Activated CD8-positive, alpha-beta memory T cell treated with anti-CD3 and anti-CD28 coated beads for 36 hours (primary cell): ENCODE data around the gene DLGAP3. TPM values are rescaled to one million over a fixed set of nuclear protein-coding genes. Genes with fewer than 3 reads are reported as not detected.

Source experiments
- CTCF ChIA-PET: fragments of 350-600 bp; sonication (Branson Sonifier 250); formaldehyde crosslinking; loops from one replicate; lab custom pipeline; 2021; ENCODE audit warnings: antibody characterized with exemption; lab: Charles Lee
- POLR2A ChIA-PET: fragments of 350-600 bp; sonication (Branson Sonifier 250); formaldehyde crosslinking; loops from one replicate; lab custom pipeline; 2021; ENCODE audit warnings: antibody characterized with exemption; lab: Charles Lee
- total RNA-seq, 2 experiments: library from RNA; stranded (reverse); gene quantifications; one replicate each; pipeline ENCODE4 v1.2.3, GENCODE V29; 2021

Gene DLGAP3
- total RNA-seq, 2 experiments from 2014 or later, result 0.72 to 0.80 TPM

DNA sequence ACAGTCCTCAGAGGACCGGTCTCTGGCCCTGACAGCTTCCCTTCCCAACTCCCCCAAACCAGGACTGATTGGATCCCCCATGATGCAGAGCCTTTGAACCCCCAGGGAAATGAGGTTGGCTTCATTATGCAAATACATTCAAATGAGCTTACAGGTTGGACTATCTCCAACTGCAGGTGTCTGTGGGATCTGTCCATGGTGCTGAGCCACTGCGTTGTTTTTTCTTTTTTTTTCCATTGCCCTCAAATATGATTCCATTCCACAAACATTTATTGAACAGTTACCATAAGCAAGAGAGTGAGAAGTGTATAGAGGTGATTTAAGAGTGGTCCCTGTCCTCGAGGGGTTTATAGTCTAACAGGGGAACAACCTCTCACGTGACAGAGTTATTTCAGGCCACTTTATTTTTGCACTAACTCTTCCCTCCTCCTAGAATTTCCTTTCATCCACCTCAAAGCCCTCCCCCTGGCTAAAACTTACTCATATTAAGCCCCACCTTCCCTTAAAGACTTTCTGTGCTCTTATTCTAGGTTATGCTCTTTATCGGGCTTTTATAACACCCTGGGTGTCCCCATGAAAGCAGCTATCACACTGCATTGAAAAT is 21.9 kb downstream of the DLGAP3 start:
- POLR2A ChIA-PET, result no interaction called here

GRCh38 chr1:34906756-34907155 is 22.7 kb downstream of the DLGAP3 start:
- ChIA-PET CTCF (no interaction called here), POLR2A (no interaction called here)

More for the DNA sequence above, 21.9 kb downstream of the DLGAP3 start:
- CTCF ChIA-PET, result no interaction called here

- ChIA-PET POLR2A (no interaction called here), CTCF (no interaction called here)
Observed at GRCh38 chr1:34906222-34906621, 23.2 kb downstream of the DLGAP3 start.

DNA sequence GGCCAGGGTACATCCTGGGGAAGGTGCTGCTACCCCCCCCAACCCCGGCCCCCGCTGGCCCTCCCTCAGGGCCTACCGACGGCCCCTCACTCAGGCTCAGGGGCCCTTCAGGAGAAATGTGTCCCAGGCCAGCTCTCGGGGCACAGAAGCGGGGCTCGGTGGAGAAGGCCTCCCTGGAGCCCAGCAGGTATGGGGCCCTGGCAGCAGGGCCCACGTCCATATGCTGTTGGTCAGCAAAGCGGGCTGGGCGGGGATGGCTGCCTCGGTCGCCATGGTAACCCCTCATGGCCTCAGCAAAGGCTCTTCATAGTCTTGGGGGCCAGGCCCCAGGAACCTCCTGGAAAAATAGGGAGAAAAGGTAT is 24.4 kb downstream of the DLGAP3 start:
- POLR2A ChIA-PET, result no interaction called here
- CTCF ChIA-PET, result no interaction called here

DNA sequence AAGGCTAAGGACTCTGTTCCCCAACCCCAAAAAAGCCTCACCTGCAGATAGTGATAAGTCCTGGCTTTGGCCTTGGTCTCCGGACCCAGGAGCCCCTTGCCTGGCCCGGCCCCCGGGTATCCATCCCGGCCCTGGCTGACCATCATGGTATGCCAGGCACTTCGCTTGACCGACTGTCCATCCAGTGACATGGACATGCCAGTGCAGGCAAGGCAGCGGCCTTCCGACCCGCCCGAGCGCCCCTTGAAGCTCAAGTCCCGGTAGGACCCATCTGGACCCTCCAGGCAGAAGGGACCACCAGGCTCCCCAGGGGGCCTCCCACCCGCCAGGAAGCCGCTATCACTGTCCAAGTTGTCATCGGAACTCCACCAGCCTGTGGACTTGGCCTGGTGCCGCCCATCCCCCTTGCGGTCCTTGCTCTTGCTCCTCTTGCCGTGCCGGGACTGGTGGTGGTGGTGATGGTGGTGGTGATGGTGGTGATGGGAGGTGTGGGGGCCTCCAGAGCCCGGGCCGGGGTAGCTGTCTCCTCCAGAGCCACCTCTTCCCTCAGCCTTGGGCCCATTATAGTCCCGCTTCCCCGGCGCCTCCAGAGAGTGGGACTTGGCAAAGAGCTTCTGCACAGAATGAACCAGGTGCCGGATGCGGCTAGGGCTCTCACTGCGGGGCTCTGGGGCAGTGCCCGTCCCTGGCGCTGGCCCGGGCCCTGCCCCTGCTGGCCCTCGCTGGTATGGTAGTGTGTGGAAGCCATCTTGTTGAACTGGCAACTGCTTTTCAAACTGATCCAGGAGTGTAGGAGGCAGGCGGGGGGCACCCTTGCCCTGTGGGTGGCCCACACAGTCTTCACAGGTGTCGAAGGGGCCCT is 25.0 kb downstream of the DLGAP3 start:
- ChIA-PET POLR2A (no interaction called here), CTCF (interaction anchor here (1.6 kb wide), 1 partner anchor 23 kb away, joined by 3 read pairs; no protein-coding TSS in a partner anchor)

- CTCF ChIA-PET, result no interaction called here
- POLR2A ChIA-PET, result no interaction called here
Observed at GRCh38 chr1:34901919-34902318, 27.5 kb downstream of the DLGAP3 start.

DNA sequence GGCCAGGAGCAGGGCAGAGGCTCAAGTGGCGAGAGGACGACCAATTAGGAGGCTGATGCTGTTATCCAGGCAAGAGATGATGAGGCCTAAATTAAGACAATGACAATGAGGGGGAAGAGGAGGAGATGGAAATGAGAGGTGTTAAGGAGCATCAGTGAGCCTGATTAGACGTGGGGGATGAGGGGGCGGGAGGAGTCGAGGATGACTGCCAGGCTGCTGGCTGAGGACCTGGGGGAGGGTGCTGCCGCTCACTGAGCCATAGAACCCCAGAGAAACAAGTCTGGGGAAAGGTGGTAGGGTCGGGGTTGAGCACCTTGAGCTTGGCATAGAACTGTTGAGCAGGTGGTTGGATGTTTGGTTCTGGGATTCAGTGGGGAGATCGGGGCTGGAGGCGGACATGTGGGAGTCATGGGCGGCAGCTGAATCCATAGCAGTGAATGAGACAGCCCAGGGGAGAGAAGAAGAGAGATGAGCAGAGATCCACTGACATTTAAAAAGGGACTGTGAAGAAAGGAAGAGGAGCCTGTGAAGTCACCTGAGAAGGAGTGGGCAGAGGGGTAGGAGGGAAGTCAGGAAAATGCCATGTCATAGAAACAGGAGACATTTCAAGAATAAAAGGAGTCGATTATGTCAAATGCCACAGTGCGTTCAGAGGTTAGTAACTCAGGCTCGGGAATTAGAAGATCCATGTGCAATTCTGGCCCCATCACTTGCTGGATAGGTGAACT is 28.5 kb downstream of the DLGAP3 start:
- ChIA-PET CTCF (no interaction called here), POLR2A (no interaction called here)

GRCh38 chr1:34899906-34900305 is 29.5 kb downstream of the DLGAP3 start:
- ChIA-PET POLR2A (no interaction called here), CTCF (no interaction called here)

DNA sequence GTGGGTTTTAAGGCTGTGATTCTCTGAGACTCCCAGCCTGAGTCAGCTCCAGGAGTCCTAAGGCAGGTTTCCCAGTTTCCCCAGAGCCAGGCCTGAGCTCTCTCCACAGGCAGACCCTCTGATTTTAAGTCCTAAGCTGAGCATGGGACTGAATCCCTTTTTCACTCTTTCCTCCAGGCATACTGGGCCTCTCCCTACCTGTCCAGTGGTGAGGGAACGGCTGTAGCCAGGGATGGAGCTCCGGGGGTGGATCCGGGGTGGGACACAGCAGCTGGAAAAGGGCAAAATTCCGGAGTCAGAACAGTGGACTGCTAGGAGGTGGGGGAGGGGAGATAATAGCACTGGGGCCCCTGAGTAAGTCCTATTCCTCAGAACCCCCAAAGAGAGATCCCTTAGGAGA is 30.0 kb downstream of the DLGAP3 start:
- ChIA-PET CTCF (no interaction called here), POLR2A (no interaction called here)

DNA sequence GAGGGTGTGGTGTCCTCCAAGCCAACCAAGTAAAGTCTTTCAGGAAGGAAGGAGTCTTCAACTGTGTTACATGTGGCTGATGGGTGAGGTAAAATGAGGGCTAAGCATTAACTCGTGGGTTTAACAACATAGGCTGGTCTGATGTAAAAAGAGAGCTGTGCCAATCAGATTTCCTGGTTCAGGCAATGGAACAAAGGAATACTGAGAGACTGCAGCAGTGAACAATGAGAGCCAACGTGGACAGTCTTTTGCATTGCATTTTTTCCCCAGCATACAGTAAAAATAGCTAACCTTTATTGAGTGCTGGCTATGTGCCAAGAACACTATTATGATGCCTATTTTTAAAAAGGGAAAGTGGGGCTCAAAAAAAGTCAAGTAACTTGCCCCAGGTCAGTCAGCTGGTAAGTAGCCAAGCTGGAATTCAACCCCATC is 31.1 kb downstream of the DLGAP3 start:
- ChIA-PET POLR2A (no interaction called here), CTCF (no interaction called here)

DNA sequence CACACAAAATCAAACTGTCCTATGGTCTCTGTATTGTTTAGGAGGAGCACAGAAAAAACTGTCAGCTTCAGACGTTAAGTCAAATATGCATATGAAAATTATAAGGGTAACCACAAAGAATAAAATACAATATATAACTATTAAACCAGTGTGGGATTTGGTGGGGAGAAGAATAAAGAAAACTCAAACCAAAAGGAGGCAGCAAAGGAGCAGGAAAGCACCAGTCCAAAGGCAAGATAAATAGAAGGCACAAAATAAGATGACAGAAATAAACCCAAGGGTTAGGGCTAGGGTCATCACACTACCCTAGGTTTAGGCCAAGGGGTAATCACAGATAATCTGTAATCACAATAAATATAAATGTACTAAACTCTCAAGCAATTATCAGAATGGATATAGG is 32.8 kb downstream of the DLGAP3 start:
- POLR2A ChIA-PET, result no interaction called here
- CTCF ChIA-PET, result no interaction called here

DNA sequence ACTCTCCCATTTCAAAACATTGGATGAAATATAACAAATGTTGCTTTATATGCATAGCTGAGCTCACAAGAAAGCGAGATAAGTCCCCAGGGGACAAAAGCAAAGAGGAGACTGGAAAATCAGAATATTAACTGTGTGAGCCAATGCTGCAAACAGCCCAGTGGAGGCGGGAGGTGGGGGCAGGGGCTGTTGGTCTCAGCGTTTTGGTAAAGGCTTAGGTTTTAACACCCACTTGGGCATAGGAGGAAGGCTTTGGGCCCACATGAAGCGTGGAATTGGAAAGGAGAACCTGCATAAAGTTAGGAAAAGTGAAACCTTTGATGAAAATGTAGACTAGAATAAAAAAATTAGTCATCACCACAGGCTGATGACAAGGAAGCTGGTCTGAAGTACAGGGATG is 39.7 kb downstream of the DLGAP3 start:
- ChIA-PET CTCF (interaction anchor here (0.9 kb wide), 1 partner anchor 23 kb away, joined by 3 read pairs; no protein-coding TSS in a partner anchor), POLR2A (no interaction called here)

DNA sequence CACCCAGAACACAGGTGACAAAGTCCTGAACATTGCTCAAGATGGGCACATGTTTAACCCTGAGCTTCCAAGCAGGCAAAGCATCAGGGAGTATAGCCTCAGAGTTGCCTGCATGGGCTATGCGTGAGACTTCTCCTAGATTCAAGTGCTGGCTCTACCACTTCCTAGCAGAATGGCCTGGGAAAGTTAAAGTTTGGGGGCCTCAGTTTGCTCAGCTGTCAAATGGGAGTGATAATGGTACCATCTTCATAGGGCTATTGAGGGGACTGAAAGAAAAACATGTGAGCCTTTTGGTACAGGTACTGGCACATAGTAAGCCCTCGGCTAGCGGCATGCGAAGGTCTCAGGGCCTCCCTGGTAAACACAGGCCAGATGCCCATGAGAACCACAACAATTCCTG is 41.9 kb downstream of the DLGAP3 start:
- ChIA-PET POLR2A (no interaction called here), CTCF (no interaction called here)

DNA sequence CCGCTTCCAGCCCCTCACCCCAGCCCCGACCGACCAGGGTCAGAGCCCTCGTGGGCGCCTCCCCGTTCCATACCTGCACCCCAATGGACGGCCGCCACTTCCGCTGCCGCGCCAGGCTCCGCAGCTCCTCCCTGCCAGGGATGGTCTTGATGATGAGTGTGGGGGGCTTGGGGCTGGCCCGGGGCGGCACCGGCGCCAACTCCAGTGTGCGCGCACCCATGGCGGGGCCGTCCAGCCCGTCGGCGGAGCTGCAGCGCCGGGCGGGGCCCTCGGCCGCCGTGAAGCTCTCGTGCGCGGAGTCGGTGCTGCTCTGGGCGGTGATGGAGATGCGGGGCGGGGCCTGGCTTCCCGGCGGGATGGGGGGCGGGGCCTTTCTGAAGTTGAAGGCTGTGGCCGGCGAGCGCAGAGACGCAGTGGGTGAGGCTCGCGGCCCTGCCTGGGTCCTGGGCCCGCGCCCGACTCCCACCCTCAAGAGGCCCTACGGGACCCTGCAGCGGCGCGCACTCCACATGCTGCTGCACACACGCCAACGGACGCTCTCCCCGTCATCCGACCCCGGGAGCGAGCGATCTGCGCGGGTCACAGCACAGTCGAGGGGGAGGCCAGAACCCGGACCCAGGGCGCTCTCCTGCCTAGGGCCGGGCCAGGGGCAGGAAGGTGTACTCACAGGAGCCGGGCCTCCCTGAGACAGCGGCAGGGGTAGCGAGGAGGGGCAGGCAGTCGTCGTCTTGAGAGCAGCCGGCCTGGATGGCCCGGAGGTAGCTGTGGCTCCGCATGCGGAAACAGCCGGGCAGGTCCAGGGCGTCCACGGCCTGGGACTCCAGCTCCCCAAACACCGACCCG is 43.8 kb downstream of the DLGAP3 start:
- ChIA-PET CTCF (interaction anchor here (0.7 to 1.4 kb wide), 2 partner anchors 14 to 143 kb away, joined by 3 read pairs; no protein-coding TSS in a partner anchor), POLR2A (interaction anchor here (1.1 kb wide), 1 partner anchor 26 kb away, joined by 3 read pairs; the partner anchor contains the start of gene SMIM12)

GRCh38 chr1:34884961-34885360 is 44.5 kb downstream of the DLGAP3 start:
- CTCF ChIA-PET, result interaction anchor here (0.7 to 1.4 kb wide), 2 partner anchors 14 to 142 kb away, joined by 3 read pairs; no protein-coding TSS in a partner anchor
- POLR2A ChIA-PET, result no interaction called here

GRCh38 chr1:34884536-34884935 is 44.9 kb downstream of the DLGAP3 start:
- CTCF ChIA-PET, result no interaction called here
- POLR2A ChIA-PET, result no interaction called here

DNA sequence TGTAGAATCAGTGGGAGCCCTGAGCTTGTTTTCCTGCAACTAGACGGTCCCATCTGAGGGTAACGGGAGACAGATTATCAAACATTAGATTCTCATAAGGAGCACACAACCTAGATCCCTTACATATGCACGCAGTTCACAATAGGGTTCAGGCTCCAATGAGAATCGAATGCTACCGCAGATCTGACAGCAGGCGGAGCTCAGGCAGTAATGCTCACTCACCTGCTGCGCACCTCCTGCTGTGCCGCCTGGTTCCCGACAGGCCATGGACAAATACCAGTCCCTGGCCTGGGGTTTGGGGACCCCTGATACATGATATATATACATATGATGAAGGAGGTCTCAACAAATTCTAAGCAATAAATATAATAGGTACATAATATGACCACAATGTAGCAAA is 50.2 kb downstream of the DLGAP3 start:
- POLR2A ChIA-PET, result no interaction called here

GRCh38 chr1:34876406-34876805 is 53.0 kb downstream of the DLGAP3 start:
- ChIA-PET CTCF (no interaction called here), POLR2A (no interaction called here)

More for the DNA sequence above, 50.2 kb downstream of the DLGAP3 start:
- CTCF ChIA-PET, result no interaction called here

DNA sequence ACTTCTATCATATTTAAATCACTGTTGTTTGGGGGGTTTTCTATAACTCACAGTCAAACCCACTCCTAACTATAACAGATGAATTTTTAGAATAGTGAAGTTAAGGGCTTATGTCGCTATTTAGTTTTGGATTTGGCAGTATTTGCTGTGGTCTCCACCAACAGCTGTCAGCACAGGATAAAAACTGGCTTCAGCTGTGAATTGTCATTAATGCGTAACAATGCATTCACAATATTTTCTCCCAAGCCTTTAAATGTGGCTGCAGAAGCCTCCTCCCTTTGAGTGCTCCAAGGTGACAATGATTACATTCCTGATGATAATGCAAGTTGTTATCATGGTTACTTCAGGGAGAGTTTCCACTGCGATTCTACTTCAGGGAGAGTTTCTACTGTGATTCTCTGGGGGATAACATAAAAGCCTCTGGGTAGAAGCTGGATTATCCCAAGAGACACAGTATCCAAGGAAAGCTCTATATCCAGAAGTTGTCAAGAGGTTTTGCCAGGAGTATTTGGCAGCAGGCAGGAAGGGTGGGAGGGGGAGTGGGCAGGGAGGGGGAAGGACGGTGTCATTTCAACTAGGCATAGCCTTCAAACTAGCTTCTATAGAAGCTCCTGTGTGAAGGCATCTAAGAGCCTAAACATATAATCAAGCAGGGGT is 55.0 kb downstream of the DLGAP3 start:
- ChIA-PET POLR2A (no interaction called here), CTCF (no interaction called here)
